ENCODE results near the gene AGAP3.
A peak's percentile ranks its signal among the peaks of the same experiment; 100 is the strongest.

The AGAP3 gene

GRCh38 chr7:151056666-151057505 lies 29.4 kb upstream of the AGAP3 start:
- no peak for DNase-seq (ENCODE audit: low read depth, low spot score)
- peak overlapping the region; percentile 91 for H3K4me3 ChIP-seq (ENCODE audit: low read length)

GRCh38 chr7:151057506-151057988 lies 28.7 kb upstream of the AGAP3 start, which contains the start of gene CDK5:
Gene CDK5, minus strand, starts transcription at chr7:151057897. Its CDS starts 49 bp downstream, at chr7:151057848.
- no peak for DNase-seq (ENCODE audit: low read depth, low spot score)
- H3K4me3 ChIP-seq (ENCODE audit: low read length) = peak within 1 kb of the TSS; percentile 91

DNA sequence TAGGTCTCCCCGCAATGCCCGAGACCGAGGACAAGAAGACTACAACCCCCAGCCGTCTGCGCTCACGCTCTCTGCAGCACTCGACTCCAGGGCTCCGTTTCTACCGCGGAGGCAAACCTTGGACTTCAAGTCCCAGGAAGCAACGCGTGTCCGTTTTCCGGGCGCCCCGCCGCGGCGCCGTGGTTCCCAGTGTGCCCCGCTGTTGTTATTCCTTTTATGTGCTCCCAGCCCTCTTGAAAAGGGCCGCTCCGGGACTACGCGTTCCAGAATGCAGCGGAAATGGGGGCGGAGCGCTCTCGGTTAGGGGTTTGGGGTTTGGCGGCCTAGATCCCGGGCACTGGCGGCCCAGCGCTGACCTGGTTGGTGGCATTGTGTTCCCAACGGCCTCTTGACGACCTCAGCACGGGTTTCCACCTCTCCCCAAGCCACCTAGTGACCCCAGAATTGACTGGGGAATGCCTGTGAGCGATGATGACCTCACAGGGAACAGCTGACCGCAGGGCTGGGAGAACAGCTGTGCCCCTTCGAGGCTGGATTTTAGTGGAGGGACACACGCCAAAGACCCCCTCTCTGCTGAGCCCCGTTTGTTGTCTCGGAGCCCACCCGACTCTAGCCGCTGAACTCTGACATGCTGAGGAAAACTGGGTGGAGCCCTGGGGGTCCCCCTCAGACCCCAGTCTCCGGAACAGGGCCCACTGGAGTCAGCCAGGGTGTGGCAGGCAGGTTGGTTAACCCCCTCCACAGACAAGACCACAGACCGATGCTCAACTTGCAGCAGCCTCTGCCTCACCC lies 28.1 kb upstream of the AGAP3 start:
- H3K4me3 ChIP-seq (ENCODE audit: low read length) = peak overlapping the region; percentile 91
- DNase-seq (ENCODE audit: low read depth, low spot score) = peak; percentile 99

DNA sequence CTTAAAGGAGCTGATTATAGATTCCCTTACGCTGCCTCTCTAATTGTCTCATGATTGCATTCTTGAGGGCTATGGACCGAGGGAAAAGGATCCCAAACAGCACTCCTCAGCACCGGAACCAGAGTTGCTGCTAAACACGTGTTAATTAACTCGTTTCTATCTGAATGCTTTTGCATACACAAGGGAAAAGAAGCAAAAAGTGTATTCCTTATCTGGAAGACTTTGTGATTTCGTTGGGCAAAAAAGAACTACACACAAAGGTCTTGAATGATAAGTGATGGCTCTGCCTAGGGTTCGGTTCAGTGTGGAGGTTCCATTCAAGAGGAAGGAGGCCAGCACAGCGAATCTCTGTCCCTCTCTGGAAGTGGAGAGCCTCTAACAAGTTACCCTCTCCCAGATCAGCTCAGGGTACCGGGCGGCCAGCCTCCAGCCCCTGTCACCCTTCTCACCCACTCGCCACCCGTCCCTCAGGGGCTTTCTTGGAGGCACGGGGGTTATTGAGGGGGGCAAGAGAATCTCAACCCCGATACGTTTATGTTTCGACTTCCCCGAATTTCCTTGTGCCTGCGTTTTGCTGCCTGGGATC lies 27.4 kb upstream of the AGAP3 start:
- DNase-seq (ENCODE audit: low read depth, low spot score) = no peak
- peak overlapping the region; percentile 91 for H3K4me3 ChIP-seq (ENCODE audit: low read length)

- peak; percentile 57 for DNase-seq (ENCODE audit: low read depth, low spot score)
- H3K4me3 ChIP-seq (ENCODE audit: low read length) = peak within 1 kb of the TSS; percentile 91
Measured at GRCh38 chr7:151059367-151060112, 26.7 kb upstream of the AGAP3 start, which contains the start of gene SLC4A2. Gene SLC4A2, plus strand, starts transcription at chr7:151059589. Its CDS starts 2,399 bp downstream, at chr7:151061988.

- no peak for DNase-seq (ENCODE audit: low read depth, low spot score)
- peak overlapping the region; percentile 81 for H3K4me3 ChIP-seq (ENCODE audit: low read length)
Measured at GRCh38 chr7:151060113-151060415, 26.2 kb upstream of the AGAP3 start.

- peak overlapping the region; percentile 81 for H3K4me3 ChIP-seq (ENCODE audit: low read length)
- no peak for DNase-seq (ENCODE audit: low read depth, low spot score)
Measured at GRCh38 chr7:151060416-151061212, 25.7 kb upstream of the AGAP3 start.

DNA sequence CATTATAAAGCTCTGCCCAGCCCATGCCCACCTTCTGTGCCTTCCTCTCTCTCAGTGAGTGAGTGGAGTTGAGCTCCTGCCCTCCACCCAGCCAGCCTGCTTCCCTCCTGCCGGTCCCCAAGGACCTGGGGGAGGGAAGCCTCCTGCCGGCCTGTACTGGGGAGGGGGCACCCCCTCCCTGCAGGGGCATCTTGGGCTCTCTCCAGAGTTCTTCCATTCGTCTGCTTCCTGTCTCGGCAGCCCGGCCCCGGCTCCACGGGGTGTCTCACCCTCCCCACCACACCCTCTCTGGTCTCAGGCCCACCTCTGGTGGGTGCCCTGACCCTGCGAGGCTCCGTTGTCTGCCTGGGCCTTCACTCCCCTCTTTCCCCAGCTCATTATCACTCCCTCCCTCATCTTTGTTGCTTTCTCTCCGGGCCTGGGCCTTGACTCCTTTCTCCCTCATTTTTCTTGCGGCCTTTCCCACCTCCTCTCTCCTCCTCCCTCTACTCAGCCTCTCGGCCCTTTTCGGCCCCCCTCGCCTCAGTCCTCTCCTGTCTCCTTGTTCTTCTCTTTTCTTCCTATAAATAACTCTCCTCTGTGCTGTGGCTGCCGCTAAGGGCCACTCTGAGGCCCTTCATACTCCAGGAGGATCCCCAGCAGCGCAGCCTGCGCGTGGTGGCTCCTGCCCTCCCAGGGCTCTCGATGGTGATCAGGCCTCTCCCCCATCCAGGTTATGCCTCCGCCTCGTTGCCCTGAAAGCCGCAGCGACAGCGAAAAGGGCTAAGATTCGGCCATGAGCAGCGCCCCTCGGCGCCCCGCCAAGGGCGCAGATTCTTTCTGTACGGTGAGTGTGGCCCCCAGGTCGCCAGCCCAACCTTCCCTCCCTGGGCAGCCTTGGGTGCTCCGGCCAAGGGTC lies 24.8 kb upstream of the AGAP3 start:
- no peak overlapping the region for H3K4me3 ChIP-seq (ENCODE audit: low read length)
- DNase-seq (ENCODE audit: low read depth, low spot score) = no peak

DNA sequence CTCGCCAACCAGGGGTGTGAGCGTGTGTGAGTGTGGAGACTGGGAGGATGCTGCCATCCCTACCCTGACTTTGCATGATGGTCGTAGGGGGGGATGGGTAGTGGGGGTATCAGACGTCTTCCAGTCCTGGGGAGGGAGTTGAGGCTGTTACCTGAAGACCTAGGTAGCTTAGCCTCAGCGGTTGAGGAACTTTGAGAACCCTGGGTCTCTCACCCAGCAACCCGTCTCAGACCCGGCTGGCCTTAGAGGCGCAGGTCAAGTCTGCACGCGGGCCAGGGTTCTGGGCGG lies 24.2 kb upstream of the AGAP3 start:
- H3K4me3 ChIP-seq (ENCODE audit: low read length) = no peak overlapping the region
- DNase-seq (ENCODE audit: low read depth, low spot score) = no peak

GRCh38 chr7:151062399-151063211 lies 23.7 kb upstream of the AGAP3 start:
- no peak overlapping the region for H3K4me3 ChIP-seq (ENCODE audit: low read length)
- no peak for DNase-seq (ENCODE audit: low read depth, low spot score)

GRCh38 chr7:151063212-151063561 lies 23.1 kb upstream of the AGAP3 start:
- H3K4me3 ChIP-seq (ENCODE audit: low read length) = no peak overlapping the region
- DNase-seq (ENCODE audit: low read depth, low spot score) = no peak

GRCh38 chr7:151064454-151064853 lies 21.8 kb upstream of the AGAP3 start:
- no peak overlapping the region for H3K4me3 ChIP-seq (ENCODE audit: low read length)
- DNase-seq (ENCODE audit: low read depth, low spot score) = no peak

DNA sequence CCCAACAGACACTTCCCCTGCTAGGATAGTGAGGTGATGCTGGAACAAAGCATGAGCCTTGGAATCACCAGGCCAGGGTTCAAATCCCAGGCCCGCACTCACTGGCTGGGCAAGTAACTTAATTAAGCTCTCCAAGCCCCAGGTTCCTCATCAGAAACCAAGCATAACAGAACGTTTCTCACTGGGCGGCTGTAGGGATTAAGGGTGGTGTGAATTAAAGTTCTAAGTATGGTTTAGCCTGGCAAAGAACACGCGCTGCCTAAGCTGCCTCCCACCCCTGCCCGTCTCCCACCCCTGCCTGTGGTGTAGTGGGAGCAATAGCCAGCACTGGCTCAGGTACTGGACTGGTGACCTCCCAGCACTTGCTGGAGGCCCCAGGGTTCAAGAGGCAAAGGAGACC lies 21.3 kb upstream of the AGAP3 start:
- DNase-seq (ENCODE audit: low read depth, low spot score) = no peak

DNA sequence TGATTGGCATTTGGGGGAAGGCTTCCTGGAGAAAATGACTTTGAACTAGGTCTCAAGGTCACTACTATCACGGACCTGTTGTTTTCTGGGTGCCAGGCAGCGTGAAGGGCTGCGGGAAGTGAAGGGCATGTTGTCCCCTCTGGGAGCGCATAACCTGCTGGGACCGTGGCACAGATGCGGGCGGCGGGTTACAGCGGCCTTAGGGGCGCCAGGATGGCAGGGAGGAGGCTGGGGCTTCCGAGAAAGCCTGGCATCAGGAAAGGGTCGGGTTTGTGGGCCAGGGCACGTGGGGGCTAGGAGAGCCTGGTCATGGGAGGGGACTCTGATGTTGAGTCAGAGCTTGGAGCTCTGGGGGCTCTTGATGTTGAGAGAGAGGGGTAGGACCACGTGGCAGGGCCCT lies 20.8 kb upstream of the AGAP3 start:
- no peak for DNase-seq (ENCODE audit: low read depth, low spot score)
- no peak overlapping the region for H3K4me3 ChIP-seq (ENCODE audit: low read length)

More for the DNA sequence above, 21.3 kb upstream of the AGAP3 start:
- H3K4me3 ChIP-seq (ENCODE audit: low read length) = no peak overlapping the region

DNA sequence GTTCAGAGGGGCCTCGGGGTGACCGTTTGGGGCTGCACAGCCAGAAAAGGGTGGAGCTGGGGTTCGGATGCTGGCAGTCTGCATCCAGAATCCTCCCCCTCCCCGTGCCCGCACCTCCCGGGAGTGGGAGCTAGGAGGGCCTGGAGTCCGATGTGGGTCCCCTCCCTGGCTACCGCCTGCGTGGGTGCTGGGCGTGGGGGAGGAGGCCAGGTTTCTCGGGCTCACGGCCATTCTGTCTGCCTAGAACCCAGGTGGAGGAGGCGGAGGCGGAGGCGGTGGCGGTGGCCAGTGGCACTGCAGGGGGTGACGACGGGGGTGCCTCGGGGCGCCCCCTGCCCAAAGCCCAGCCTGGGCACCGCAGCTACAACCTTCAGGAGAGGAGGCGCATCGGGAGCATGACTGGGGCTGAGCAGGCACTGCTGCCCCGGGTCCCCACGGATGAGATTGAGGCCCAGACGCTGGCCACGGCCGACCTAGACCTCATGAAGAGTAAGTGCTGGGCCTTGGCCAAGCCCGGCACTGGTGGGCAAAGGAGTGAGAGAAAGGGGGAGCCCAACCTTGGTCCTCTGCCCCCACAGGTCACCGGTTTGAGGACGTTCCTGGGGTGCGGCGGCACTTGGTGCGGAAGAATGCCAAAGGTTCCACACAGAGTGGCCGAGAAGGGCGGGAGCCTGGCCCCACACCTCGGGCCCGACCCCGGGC lies 19.9 kb upstream of the AGAP3 start:
- H3K4me3 ChIP-seq (ENCODE audit: low read length) = no peak overlapping the region
- DNase-seq (ENCODE audit: low read depth, low spot score) = no peak

GRCh38 chr7:151068069-151068773 lies 18.1 kb upstream of the AGAP3 start:
- no peak for DNase-seq (ENCODE audit: low read depth, low spot score)
- no peak overlapping the region for H3K4me3 ChIP-seq (ENCODE audit: low read length)
